Activated CD8-positive, alpha-beta memory T cell treated with anti-CD3 and anti-CD28 coated beads, Interleukin-2, amount 10 ng/mL, durations not matched to agents 7 days and 5 days (primary cell): ENCODE measurements around the gene AGTPBP1. TPM values are rescaled to one million over a fixed set of nuclear protein-coding genes. Genes with fewer than 3 reads are reported as not detected.
"Not testable (repeated sequence)": the region's sequence is repeated elsewhere in the genome, so short reads cannot be mapped to it uniquely, and the experiment has no call there.

ENCODE experiments used
- ATAC-seq: fragments of 150-1000 bp; cut with Tn5 transposase; one replicate; pipeline ENCODE4 v1.10.0; 2021; ENCODE audit warnings: moderate library complexity
- CTCF ChIA-PET: fragments of 350-600 bp; sonication (Branson Sonifier 250); formaldehyde crosslinking; loops from one replicate; lab custom pipeline; 2021; ENCODE audit warnings: antibody characterized with exemption; lab: Charles Lee
- DNase-seq: peaks from one replicate; pipeline ENCODE4 v3.0.0-alpha.2; 2020
- H3K27ac Mint-ChIP-seq: one replicate; pipeline ENCODE4 v1.8.0; 2021; ENCODE audit warnings: mild to moderate bottlenecking, mixed read lengths
- H3K27me3 Mint-ChIP-seq: one replicate; pipeline ENCODE4 v1.8.0; 2021; ENCODE audit warnings: mixed read lengths
- H3K36me3 Mint-ChIP-seq: one replicate; pipeline ENCODE4 v1.8.0; 2021; ENCODE audit warnings: mild to moderate bottlenecking, mixed read lengths
- H3K4me1 Mint-ChIP-seq: one replicate; pipeline ENCODE4 v1.8.0; 2021; ENCODE audit warnings: mixed read lengths
- H3K4me3 Mint-ChIP-seq: one replicate; pipeline ENCODE4 v1.8.0; 2021; ENCODE audit warnings: mild to moderate bottlenecking, moderate library complexity, mixed read lengths
- H3K9me3 Mint-ChIP-seq: one replicate; pipeline ENCODE4 v1.8.0; 2022; ENCODE audit warnings: low read depth, mixed read lengths
- total RNA-seq, 2 experiments: library from RNA; stranded (reverse); gene quantifications; one replicate each; pipeline ENCODE4 v1.2.3, GENCODE V29; 2021

Gene AGTPBP1
- total RNA-seq, 2 experiments from 2014 or later = 22.9 to 30.8 TPM

- peaks cover 2% of the 10 kb centered on the region for H3K27me3 Mint-ChIP-seq
- H3K9me3 Mint-ChIP-seq = no peaks in the 10 kb centered on the region
- H3K4me1 Mint-ChIP-seq = peaks cover 51% of the 10 kb centered on the region
- H3K36me3 Mint-ChIP-seq = peaks cover 2% of the 10 kb centered on the region
- peak overlapping the region; percentile 95 for H3K27ac Mint-ChIP-seq
- CTCF ChIA-PET = interaction anchor here (0.8 to 3.3 kb wide), 5 partner anchors 17 to 43 kb away, joined by 3 to 11 read pairs (median 3); no protein-coding TSS in a partner anchor
- DNase-seq (peak; percentile 71), ATAC-seq (peak; percentile 53)
- peak overlapping the region; percentile 95 for H3K4me3 Mint-ChIP-seq
These were observed 469 bp downstream of the AGTPBP1 start for GRCh38 chr9:85741095-85741874.

DNA sequence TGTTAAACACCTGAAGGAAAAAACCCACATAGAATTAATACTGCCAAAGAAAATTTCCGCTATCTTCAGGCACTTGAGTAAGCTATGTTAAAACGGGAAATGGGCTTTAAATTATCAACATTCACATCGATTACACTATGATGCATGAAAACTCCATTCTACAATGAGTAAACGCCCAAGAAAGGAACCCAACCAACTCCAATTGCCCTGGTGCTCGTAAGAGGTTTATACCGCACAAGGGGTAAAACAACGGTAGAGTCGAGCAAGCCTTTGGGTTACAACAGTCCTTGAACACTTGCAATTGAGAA lies 1.0 kb downstream of the AGTPBP1 start:
- H3K36me3 Mint-ChIP-seq = peaks cover 2% of the 10 kb centered on the region
- peaks cover 2% of the 10 kb centered on the region for H3K27me3 Mint-ChIP-seq
- peak overlapping the region; percentile 95 for H3K4me3 Mint-ChIP-seq
- no peak for DNase-seq
- peaks cover 50% of the 10 kb centered on the region for H3K4me1 Mint-ChIP-seq
- H3K27ac Mint-ChIP-seq = peak overlapping the region; percentile 95
- no peak for ATAC-seq
- no peaks in the 10 kb centered on the region for H3K9me3 Mint-ChIP-seq
- CTCF ChIA-PET = interaction anchor here (0.8 to 3.3 kb wide), 5 partner anchors 16 to 42 kb away, joined by 3 to 11 read pairs (median 3); no protein-coding TSS in a partner anchor

DNA sequence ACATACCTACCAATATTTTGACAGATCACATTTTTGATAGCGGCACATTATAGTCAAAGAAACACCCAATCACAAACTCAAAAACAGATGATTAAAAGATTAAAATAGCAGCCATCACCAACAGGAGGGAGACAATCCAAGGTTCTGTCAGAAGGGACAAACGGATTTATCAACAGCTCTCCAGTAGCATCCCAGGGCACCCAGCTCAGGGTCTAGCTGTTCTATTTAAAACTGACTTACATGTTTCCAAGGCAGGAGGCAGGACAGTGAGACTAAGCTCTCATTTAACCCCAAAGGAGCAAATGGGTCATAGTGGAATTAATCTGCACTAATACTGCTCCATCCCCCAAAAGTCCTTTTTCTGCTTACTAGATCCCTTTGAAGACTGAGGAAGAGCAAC lies 3.2 kb downstream of the AGTPBP1 start:
- Mint-ChIP-seq H3K27ac (no peak overlapping the region), H3K36me3 (peaks cover 7% of the 10 kb centered on the region), H3K4me1 (peaks cover 48% of the 10 kb centered on the region), H3K4me3 (no peak overlapping the region), H3K27me3 (no peaks in the 10 kb centered on the region), H3K9me3 (no peaks in the 10 kb centered on the region)
- CTCF ChIA-PET = no interaction called here
- DNase-seq (no peak), ATAC-seq (no peak)

GRCh38 chr9:85737671-85738070 lies 4.1 kb downstream of the AGTPBP1 start:
- peaks cover 49% of the 10 kb centered on the region for H3K4me1 Mint-ChIP-seq
- no peak overlapping the region for H3K4me3 Mint-ChIP-seq
- CTCF ChIA-PET = no interaction called here
- no peaks in the 10 kb centered on the region for H3K9me3 Mint-ChIP-seq
- H3K36me3 Mint-ChIP-seq = peaks cover 13% of the 10 kb centered on the region
- no peak for ATAC-seq
- no peak overlapping the region for H3K27ac Mint-ChIP-seq
- H3K27me3 Mint-ChIP-seq = no peaks in the 10 kb centered on the region
- DNase-seq = no peak

GRCh38 chr9:85730916-85731630 lies 10.7 kb downstream of the AGTPBP1 start:
- H3K27ac Mint-ChIP-seq = no peak overlapping the region
- no peaks in the 10 kb centered on the region for H3K27me3 Mint-ChIP-seq
- ATAC-seq (no peak), DNase-seq (no peak)
- peaks cover 66% of the 10 kb centered on the region for H3K4me1 Mint-ChIP-seq
- no peak overlapping the region for H3K4me3 Mint-ChIP-seq
- CTCF ChIA-PET = no interaction called here
- peaks cover 24% of the 10 kb centered on the region for H3K36me3 Mint-ChIP-seq
- no peaks in the 10 kb centered on the region for H3K9me3 Mint-ChIP-seq

DNA sequence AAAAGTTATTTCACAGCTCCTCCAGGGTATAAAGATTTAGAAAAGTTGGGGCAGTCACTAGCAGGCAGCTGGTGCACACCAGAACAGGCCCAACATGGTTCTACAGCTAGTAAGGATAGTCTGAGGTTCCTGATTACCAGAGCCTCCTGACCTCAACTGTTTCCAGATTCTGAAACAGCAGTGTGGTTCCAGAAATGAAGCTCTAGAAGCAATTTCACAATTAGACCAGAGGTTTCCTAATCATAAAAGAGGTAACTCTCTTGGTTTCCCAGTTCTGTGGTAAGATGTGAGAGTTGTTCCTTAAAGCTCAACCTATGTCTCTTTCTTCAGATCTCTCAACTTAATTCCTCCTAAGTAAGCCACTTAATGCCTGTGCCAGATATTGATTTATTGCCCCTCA lies 11.9 kb downstream of the AGTPBP1 start:
- CTCF ChIA-PET = interaction anchor here (0.6 kb wide), 1 partner anchor 10 kb away, joined by 3 read pairs; no protein-coding TSS in a partner anchor
- Mint-ChIP-seq H3K4me1 (peaks cover 64% of the 10 kb centered on the region), H3K36me3 (peaks cover 26% of the 10 kb centered on the region), H3K27ac (no peak overlapping the region), H3K9me3 (no peaks in the 10 kb centered on the region), H3K27me3 (no peaks in the 10 kb centered on the region), H3K4me3 (no peak overlapping the region)
- ATAC-seq (peak; percentile 45), DNase-seq (no peak)

DNA sequence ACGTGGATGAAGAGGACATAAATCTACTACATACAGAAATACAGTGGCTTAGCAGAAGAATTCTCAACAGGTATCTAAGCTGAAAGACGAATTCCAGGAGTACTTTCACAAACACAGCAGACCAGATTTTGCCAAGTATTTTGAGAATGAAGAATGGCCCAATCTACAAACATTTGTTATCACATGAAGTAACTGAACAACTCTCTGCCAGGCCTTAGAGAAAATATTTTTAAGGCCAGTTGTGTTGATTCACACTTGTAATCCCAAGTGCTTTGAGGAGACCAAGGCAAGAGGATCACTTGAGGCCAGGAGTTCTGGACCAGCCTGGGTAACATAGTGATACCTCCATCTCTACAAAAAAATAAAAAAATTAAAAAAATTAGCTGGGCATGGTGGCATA lies 14.3 kb downstream of the AGTPBP1 start:
- CTCF ChIA-PET = no interaction called here
- Mint-ChIP-seq H3K27ac (no peak overlapping the region), H3K4me3 (no peak overlapping the region), H3K27me3 (no peaks in the 10 kb centered on the region), H3K36me3 (peaks cover 33% of the 10 kb centered on the region), H3K4me1 (peaks cover 57% of the 10 kb centered on the region), H3K9me3 (no peaks in the 10 kb centered on the region)
- ATAC-seq = no peak
- DNase-seq = no peak

DNA sequence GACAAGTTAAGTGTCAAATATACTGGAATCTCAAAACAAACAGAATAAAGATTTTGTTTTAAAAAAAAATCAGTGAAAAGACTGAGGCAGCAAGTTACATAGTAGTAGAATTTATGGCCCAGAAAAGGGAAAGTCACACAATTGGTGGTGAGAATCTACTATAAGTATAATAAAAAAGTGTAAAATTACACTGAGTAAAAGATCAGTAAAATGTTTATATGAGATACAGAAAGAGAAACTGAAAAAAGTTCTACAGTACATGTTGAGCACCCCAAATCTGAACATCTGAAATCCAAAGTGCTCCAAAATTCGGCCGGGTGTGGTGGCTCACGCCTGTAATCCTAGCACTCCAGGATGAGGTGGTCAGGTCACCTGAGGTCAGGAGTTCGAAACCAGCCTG lies 15.0 kb downstream of the AGTPBP1 start:
- H3K27ac Mint-ChIP-seq = peak overlapping the region; percentile 28
- ATAC-seq (no peak), DNase-seq (no peak)
- CTCF ChIA-PET = no interaction called here
- peaks cover 52% of the 10 kb centered on the region for H3K4me1 Mint-ChIP-seq
- no peaks in the 10 kb centered on the region for H3K27me3 Mint-ChIP-seq
- H3K4me3 Mint-ChIP-seq = no peak overlapping the region
- no peaks in the 10 kb centered on the region for H3K9me3 Mint-ChIP-seq
- H3K36me3 Mint-ChIP-seq = peaks cover 37% of the 10 kb centered on the region

DNA sequence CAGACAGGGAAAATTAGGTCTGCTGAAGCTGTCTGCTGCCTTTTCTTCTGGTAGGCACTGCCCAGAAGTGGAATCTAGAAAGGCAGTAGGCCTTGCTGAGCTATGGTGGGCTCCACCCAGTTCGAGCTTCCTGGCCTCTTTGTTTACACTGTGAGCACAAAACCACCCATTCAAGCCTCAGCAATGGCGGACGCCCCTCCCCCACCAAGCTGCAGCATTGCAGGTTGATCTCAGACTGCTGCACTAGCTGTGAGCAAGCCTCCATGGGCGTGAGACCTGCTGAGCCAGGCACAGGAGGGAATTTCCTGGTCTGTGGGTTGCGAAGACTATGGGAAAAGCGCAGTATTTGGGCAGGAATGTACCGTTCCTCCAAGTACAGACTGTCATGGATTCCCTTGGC lies 18.5 kb downstream of the AGTPBP1 start:
- peak overlapping the region; percentile 32 for H3K27ac Mint-ChIP-seq
- DNase-seq (peak; percentile 59), ATAC-seq (no peak)
- peaks cover 31% of the 10 kb centered on the region for H3K4me1 Mint-ChIP-seq
- no peaks in the 10 kb centered on the region for H3K9me3 Mint-ChIP-seq
- CTCF ChIA-PET = interaction anchor here (0.5 to 1.4 kb wide), 2 partner anchors 17 to 25 kb away, joined by 3 read pairs; no protein-coding TSS in a partner anchor
- no peak overlapping the region for H3K4me3 Mint-ChIP-seq
- H3K36me3 Mint-ChIP-seq = peaks cover 47% of the 10 kb centered on the region
- no peaks in the 10 kb centered on the region for H3K27me3 Mint-ChIP-seq

GRCh38 chr9:85719411-85719810 lies 22.3 kb downstream of the AGTPBP1 start:
- not testable (repeated sequence) for H3K27me3 Mint-ChIP-seq, DNase-seq, H3K27ac Mint-ChIP-seq, ATAC-seq, H3K9me3 Mint-ChIP-seq, H3K4me3 Mint-ChIP-seq
- Mint-ChIP-seq H3K36me3 (peaks cover 46% of the 10 kb centered on the region), H3K4me1 (peaks cover 40% of the 10 kb centered on the region)
- CTCF ChIA-PET = interaction anchor here (1.3 kb wide), 1 partner anchor 21 kb away, joined by 3 read pairs; no protein-coding TSS in a partner anchor

DNA sequence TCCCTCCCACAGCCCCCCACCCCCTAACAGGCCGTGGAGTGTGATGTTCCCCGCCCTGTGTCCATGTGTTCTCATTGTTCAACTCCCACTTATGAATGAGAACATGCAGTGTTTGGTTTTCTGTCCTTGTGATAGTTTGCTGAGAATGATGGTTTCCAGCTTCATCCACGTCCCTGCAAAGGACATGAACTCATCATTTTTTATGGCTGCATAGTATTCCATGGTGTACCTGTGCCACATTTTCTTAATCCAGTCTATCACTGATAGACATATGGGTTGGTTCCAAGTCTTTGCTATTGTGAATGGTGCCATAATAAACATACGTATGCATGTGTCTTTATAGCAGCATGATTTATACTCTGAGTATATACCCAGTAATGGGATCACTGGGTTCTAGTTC lies 23.9 kb downstream of the AGTPBP1 start:
- H3K27ac Mint-ChIP-seq, H3K9me3 Mint-ChIP-seq, DNase-seq, H3K4me3 Mint-ChIP-seq, CTCF ChIA-PET, ATAC-seq, H3K27me3 Mint-ChIP-seq: not testable (repeated sequence)
- H3K36me3 Mint-ChIP-seq = peaks cover 33% of the 10 kb centered on the region
- peaks cover 32% of the 10 kb centered on the region for H3K4me1 Mint-ChIP-seq

GRCh38 chr9:85717220-85717619 lies 24.5 kb downstream of the AGTPBP1 start:
- CTCF ChIA-PET = interaction anchor here (1.5 kb wide), 1 partner anchor 23 kb away, joined by 3 read pairs; no protein-coding TSS in a partner anchor
- ATAC-seq = no peak
- H3K4me1 Mint-ChIP-seq = peaks cover 30% of the 10 kb centered on the region
- no peak overlapping the region for H3K4me3 Mint-ChIP-seq
- H3K36me3 Mint-ChIP-seq = peaks cover 29% of the 10 kb centered on the region
- H3K9me3 Mint-ChIP-seq = no peaks in the 10 kb centered on the region
- DNase-seq = no peak
- H3K27ac Mint-ChIP-seq = no peak overlapping the region
- H3K27me3 Mint-ChIP-seq = no peaks in the 10 kb centered on the region

GRCh38 chr9:85716031-85716877 lies 25.5 kb downstream of the AGTPBP1 start:
- CTCF ChIA-PET = interaction anchor here (1.5 to 1.7 kb wide), 2 partner anchors 18 to 24 kb away, joined by 3 read pairs; no protein-coding TSS in a partner anchor
- Mint-ChIP-seq H3K36me3 (peaks cover 22% of the 10 kb centered on the region), H3K27ac (peak overlapping the region; percentile 48), H3K27me3 (no peaks in the 10 kb centered on the region), H3K4me3 (no peak overlapping the region), H3K4me1 (peaks cover 30% of the 10 kb centered on the region), H3K9me3 (no peaks in the 10 kb centered on the region)
- ATAC-seq (peak; percentile 47), DNase-seq (no peak)
